ENCODE results near the gene EML5. TPM values are rescaled to one million over a fixed set of nuclear protein-coding genes. Genes with fewer than 3 reads are reported as not detected.

Gene EML5
- total and polyA plus RNA-seq, 2 experiments from 2014 or later: 1.4 TPM; not detected in 1

DNA sequence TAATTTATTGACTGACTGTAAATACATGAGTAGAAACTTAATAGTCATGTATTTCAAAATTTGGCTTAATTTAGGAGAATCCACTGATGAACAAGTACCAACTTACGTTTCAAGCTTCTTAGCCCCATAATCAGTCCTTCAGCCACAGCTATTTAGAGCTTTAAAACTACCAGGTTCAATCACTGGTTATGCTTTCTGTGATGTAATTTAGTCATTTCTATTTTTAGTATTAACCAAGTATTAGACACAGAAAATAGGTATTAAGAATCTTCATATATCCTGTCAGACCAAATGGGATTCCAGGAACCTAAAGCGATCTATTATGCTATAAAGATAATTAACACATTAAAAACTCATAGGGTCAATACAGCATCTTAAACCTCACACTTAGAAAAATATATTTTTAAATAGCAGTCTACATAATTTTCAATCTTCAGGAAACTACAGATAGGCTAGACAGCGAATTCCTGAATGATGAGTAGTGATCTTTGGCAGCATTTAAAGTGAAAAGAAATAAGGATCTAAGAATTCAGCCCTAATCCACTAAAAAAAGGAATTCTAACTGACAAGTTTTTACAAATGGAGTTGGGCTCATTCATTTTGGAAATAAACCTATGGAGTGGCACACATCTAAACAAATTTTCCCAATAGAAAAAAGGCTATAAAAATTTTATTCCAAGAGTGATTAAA is 178.4 kb downstream of the EML5 start:
- peaks cover under 1% of the 10 kb centered on the region for H3K36me3 ChIP-seq (replicated peaks; ENCODE audit: insufficient read depth, low read depth)
- H4K20me1 ChIP-seq (ENCODE audit: insufficient read depth, poor library complexity, severe bottlenecking): no peaks in the 10 kb centered on the region
- H3K79me2 ChIP-seq: no peaks in the 10 kb centered on the region
- H3K27me3 ChIP-seq: no peaks in the 10 kb centered on the region
- H3K9me2 ChIP-seq (replicated peaks; ENCODE audit: insufficient read depth): no peaks in the 10 kb centered on the region
- TF ChIP-seq EZH2 (IDR thresholded peaks at IDR 0.05; ENCODE audit: borderline replicate concordance): no peak
- 86% methylated on average over 3 of the region's 3 CpGs for WGBS (ENCODE audit: low lambda C conversion rate, missing lambda C conversion rate)
- H3K4me2 ChIP-seq: peak overlapping the region; percentile 50
- peak overlapping the region; percentile 86 for H3K27ac ChIP-seq
- no peaks in the 10 kb centered on the region for H3K9me3 ChIP-seq (ENCODE audit: low read depth)
- DNase-seq (ENCODE audit: low spot score): no peak
- no peak overlapping the region for H2AFZ ChIP-seq
- H3K4me3 ChIP-seq: no peak overlapping the region
- H3K4me1 ChIP-seq (ENCODE audit: insufficient read depth): peaks cover 29% of the 10 kb centered on the region

DNA sequence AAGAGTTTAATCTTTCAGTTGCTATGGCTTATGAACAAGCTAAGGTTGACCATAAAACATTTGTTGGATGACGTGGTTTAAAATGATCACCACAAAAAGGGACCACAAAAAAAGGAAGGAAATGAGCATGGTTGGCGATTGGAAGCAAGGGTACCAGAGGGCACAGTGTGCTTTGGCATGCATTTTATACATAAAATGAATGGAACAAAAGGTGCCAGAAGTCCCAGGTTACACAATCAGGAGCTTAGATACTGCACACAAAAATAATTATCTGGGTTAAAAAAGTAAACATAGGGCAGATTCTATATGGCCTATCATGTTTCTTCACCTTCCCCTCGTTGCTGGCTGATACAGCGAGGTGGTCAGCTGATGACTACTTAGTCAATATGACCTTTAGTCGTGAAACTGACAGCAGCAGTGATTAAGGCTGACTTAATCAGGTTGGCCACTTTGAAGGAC is 179.2 kb downstream of the EML5 start:
- no peak overlapping the region for H2AFZ ChIP-seq
- H3K36me3 ChIP-seq (replicated peaks; ENCODE audit: insufficient read depth, low read depth): peaks cover 6% of the 10 kb centered on the region
- no peaks in the 10 kb centered on the region for H3K79me2 ChIP-seq
- H3K9me3 ChIP-seq (ENCODE audit: low read depth): no peaks in the 10 kb centered on the region
- peaks cover 29% of the 10 kb centered on the region for H3K4me1 ChIP-seq (ENCODE audit: insufficient read depth)
- H3K27me3 ChIP-seq: no peaks in the 10 kb centered on the region
- no peak overlapping the region for H3K4me3 ChIP-seq
- peak overlapping the region; percentile 38 for H3K4me2 ChIP-seq
- H3K9me2 ChIP-seq (replicated peaks; ENCODE audit: insufficient read depth): no peaks in the 10 kb centered on the region
- WGBS (ENCODE audit: low lambda C conversion rate, missing lambda C conversion rate): 64% methylated on average over 5 of the region's 5 CpGs
- TF ChIP-seq, protein P1, sequence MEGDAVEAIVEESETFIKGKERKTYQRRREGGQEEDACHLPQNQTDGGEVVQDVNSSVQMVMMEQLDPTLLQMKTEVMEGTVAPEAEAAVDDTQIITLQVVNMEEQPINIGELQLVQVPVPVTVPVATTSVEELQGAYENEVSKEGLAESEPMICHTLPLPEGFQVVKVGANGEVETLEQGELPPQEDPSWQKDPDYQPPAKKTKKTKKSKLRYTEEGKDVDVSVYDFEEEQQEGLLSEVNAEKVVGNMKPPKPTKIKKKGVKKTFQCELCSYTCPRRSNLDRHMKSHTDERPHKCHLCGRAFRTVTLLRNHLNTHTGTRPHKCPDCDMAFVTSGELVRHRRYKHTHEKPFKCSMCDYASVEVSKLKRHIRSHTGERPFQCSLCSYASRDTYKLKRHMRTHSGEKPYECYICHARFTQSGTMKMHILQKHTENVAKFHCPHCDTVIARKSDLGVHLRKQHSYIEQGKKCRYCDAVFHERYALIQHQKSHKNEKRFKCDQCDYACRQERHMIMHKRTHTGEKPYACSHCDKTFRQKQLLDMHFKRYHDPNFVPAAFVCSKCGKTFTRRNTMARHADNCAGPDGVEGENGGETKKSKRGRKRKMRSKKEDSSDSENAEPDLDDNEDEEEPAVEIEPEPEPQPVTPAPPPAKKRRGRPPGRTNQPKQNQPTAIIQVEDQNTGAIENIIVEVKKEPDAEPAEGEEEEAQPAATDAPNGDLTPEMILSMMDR (IDR thresholded peaks at IDR 0.05; ENCODE audit: poor library complexity): no peak
- TF ChIP-seq EZH2 (IDR thresholded peaks at IDR 0.05; ENCODE audit: borderline replicate concordance) (no peak), EZH2phosphoT487 (IDR thresholded peaks at IDR 0.05; ENCODE audit: low read depth, severe bottlenecking, unreplicated experiment) (no peak)
- peak overlapping the region; percentile 86 for H3K27ac ChIP-seq
- DNase-seq (ENCODE audit: low spot score): peak; percentile 70
- H4K20me1 ChIP-seq (ENCODE audit: insufficient read depth, poor library complexity, severe bottlenecking): no peaks in the 10 kb centered on the region

DNA sequence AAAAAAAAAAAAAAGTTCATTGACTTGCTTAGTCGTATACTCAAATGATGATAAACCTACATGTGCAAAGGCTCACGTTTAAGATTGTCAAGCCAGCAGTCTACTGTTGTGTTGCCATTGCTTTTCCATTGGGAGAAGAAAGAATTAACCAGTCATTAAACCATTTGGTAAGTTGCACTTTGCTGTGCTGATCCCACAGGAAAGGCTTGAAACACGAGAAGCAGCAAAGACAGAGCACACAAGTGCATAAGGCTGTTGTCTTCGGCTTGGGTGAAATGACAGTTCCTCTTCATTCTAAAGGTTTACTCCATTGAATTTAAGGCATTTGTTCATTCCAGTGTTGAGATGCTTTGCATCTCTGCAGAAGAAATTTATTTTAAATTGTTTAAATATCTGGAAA is 179.8 kb downstream of the EML5 start:
- TF ChIP-seq EZH2phosphoT487 (IDR thresholded peaks at IDR 0.05; ENCODE audit: low read depth, severe bottlenecking, unreplicated experiment): no peak
- TF ChIP-seq, protein P1 (IDR thresholded peaks at IDR 0.05; ENCODE audit: poor library complexity): no peak
- peak overlapping the region; percentile 38 for H3K4me2 ChIP-seq
- H3K36me3 ChIP-seq (replicated peaks; ENCODE audit: insufficient read depth, low read depth): peaks cover 6% of the 10 kb centered on the region
- H3K27ac ChIP-seq: peak overlapping the region; percentile 78
- H3K27me3 ChIP-seq: no peaks in the 10 kb centered on the region
- H3K9me3 ChIP-seq (ENCODE audit: low read depth): no peaks in the 10 kb centered on the region
- WGBS (ENCODE audit: low lambda C conversion rate, missing lambda C conversion rate): 76% methylated on average over 4 of the region's 4 CpGs
- no peaks in the 10 kb centered on the region for H3K9me2 ChIP-seq (replicated peaks; ENCODE audit: insufficient read depth)
- no peaks in the 10 kb centered on the region for H4K20me1 ChIP-seq (ENCODE audit: insufficient read depth, poor library complexity, severe bottlenecking)
- H3K4me3 ChIP-seq: no peak overlapping the region
- H3K4me1 ChIP-seq (ENCODE audit: insufficient read depth): peaks cover 29% of the 10 kb centered on the region
- DNase-seq (ENCODE audit: low spot score): no peak
- no peak overlapping the region for H2AFZ ChIP-seq
- no peaks in the 10 kb centered on the region for H3K79me2 ChIP-seq

DNA sequence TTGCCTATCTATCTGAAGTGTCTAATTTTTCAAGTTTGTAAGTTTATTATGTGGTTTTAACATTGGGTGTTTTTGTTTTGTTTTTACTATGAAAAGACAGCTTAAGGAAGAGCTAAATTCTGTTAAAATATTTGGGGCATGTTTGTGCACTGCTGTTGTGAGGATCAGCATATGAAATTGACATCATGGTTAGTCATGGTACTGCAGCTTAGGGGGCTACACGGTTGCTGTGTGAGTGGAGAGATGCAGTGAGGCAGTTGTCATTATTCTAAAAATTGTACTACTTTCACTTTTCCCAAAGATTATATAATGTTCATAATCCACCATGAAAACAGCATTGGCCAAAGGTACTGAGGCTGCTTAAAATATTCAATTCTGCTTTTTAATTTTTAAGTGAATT is 180.9 kb downstream of the EML5 start:
- TF ChIP-seq EZH2 (IDR thresholded peaks at IDR 0.05; ENCODE audit: borderline replicate concordance) (no peak), EZH2phosphoT487 (IDR thresholded peaks at IDR 0.05; ENCODE audit: low read depth, severe bottlenecking, unreplicated experiment) (no peak)
- TF ChIP-seq, protein P1 (IDR thresholded peaks at IDR 0.05; ENCODE audit: poor library complexity): no peak

More for the DNA sequence above, 180.9 kb downstream of the EML5 start:
- Histone ChIP-seq H3K4me1 (ENCODE audit: insufficient read depth) (peaks cover 29% of the 10 kb centered on the region), H3K4me3 (no peak overlapping the region), H3K4me2 (no peak overlapping the region), H4K20me1 (ENCODE audit: insufficient read depth, poor library complexity, severe bottlenecking) (no peaks in the 10 kb centered on the region), H3K27me3 (no peaks in the 10 kb centered on the region), H2AFZ (no peak overlapping the region), H3K79me2 (no peaks in the 10 kb centered on the region), H3K36me3 (replicated peaks; ENCODE audit: insufficient read depth, low read depth) (peaks cover 6% of the 10 kb centered on the region), H3K9me3 (ENCODE audit: low read depth) (no peaks in the 10 kb centered on the region), H3K9me2 (replicated peaks; ENCODE audit: insufficient read depth) (no peaks in the 10 kb centered on the region), H3K27ac (peak overlapping the region; percentile 78)
- DNase-seq (ENCODE audit: low spot score): no peak
- 70% methylated on average over 1 of the region's 1 CpG for WGBS (ENCODE audit: low lambda C conversion rate, missing lambda C conversion rate)
